NCI-H146 treated with DMSO at 0.1 percent for 48 hours (cell line): Measurements from ENCODE around the gene UBE3D.
"Not testable (repeated sequence)": the region's sequence is repeated elsewhere in the genome, so short reads cannot be mapped to it uniquely, and the experiment has no call there.

ENCODE experiments used
- DNase-seq: peaks from one replicate; lab custom pipeline; 2025; ENCODE audit not compliant: unreplicated experiment; lab: John Stamatoyannopoulos, UW

Gene UBE3D

GRCh38 chr6:82917346-82918064, 148.1 kb downstream of the UBE3D start:
- no peak for DNase-seq

DNA sequence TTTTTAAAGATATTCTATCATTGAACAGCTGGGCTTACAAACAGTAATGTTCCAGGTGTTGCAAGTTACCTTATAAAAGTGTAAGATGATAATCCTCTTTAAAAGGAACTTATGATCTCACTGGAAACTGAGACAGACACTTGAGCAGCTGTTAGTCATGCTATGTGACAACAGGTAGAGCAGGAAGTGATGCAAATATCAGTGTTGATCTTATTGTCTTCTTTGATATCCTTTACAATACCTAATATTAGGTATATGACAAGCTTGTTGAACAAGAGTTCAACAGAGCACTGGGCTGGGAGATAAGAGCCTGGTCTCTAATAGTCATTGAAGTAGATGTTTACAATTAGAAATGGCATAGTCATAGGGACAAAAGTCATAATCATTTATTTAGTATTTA, 150.0 kb downstream of the UBE3D start:
- DNase-seq, result no peak

GRCh38 chr6:82914511-82914910, 151.1 kb downstream of the UBE3D start:
- DNase-seq, result no peak

GRCh38 chr6:82910820-82911219, 154.8 kb downstream of the UBE3D start:
- no peak for DNase-seq

- DNase-seq, result no peak
Observed at GRCh38 chr6:82910395-82910794, 155.2 kb downstream of the UBE3D start.

GRCh38 chr6:82909551-82909950, 156.1 kb downstream of the UBE3D start:
- DNase-seq, result no peak

- no peak for DNase-seq
Observed at GRCh38 chr6:82908661-82909060, 157.0 kb downstream of the UBE3D start.

DNA sequence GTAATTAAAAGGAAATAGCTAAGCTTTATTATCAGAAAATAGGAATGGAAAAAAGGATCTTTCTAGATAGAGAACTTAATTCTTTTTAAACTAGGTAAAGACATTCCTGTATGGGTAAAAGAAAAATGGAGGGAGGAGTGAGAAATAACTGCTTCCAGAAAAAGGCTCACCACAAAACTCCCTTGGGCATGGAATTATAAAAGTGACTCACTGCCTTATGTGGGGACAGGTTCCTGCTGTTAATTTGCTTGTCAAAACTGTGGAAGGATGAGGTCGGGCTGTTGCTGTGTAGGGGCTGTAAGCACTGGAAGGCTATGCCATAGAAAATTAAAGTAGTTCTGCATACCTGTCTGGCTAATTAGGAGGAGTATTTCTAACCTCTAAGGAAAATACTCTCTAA, 158.7 kb downstream of the UBE3D start:
- no peak for DNase-seq

DNA sequence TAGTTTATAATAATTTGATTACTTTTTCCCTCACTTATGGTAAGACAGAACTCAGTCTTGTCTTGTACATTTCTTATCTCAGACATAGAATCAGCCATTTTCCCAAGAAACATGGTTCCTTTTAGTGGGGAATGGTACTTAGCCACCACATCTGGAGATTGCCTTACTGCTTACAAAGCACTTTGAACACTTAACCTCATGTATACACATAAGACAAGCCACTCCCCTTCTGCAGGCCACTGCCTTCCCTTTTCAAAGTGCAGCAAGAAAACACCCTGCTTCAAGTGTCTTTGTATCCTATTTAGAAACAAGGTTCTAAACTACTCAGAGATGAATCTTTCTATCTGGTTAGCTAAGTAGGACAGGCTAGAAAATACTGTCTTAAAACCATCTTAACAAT, 159.2 kb downstream of the UBE3D start:
- DNase-seq, result no peak

GRCh38 chr6:82904860-82905259, 160.8 kb downstream of the UBE3D start:
- no peak for DNase-seq

DNA sequence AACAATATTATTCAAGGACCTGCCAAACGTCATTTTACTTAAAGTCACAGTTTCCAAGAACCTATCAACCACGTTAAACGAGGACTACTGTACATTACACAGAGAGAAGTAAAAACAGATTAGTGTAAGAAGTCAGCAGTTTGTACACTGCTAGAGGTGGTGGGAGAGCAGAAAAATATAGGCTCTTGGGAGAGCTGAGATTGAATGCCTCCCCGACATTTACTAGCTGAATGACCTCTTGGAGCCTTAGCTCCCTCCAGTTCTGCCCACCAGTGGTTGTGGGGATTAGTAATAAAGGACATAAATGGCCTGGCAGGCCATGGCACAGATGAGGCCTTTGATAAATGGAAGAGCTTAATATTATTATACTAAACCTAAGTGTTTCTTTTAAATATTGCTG, 161.4 kb downstream of the UBE3D start:
- DNase-seq, result no peak

- no peak for DNase-seq
Observed at GRCh38 chr6:82902290-82902689, 163.4 kb downstream of the UBE3D start.

DNA sequence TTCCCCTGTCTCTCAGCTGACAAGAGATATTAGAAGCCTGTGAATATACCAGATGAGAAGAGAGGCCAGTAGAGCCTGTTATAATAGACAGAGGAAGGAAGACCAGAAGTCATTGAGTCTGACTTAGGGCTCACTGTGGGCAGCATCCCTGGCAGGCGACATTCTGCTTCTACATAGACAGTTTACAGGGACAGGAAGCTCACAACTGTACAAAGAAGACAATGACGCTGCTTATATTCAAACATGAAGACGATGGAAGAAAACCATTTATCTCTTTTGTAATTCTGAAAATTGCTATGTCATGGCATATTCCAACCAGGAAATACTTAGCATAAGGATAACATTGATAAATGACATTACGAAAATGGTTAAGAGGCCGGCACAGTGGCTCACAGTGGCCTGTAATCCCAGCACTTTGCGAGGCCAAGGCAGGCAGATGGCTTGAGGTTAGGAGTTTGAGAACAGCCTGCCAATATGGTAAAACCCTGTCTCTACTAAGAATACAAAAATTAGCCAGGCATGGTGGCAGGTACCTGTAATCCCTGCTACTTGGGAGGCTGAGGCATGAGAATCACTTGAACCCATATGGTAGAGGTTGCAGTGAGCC, 170.9 kb downstream of the UBE3D start:
- DNase-seq, result no peak

DNA sequence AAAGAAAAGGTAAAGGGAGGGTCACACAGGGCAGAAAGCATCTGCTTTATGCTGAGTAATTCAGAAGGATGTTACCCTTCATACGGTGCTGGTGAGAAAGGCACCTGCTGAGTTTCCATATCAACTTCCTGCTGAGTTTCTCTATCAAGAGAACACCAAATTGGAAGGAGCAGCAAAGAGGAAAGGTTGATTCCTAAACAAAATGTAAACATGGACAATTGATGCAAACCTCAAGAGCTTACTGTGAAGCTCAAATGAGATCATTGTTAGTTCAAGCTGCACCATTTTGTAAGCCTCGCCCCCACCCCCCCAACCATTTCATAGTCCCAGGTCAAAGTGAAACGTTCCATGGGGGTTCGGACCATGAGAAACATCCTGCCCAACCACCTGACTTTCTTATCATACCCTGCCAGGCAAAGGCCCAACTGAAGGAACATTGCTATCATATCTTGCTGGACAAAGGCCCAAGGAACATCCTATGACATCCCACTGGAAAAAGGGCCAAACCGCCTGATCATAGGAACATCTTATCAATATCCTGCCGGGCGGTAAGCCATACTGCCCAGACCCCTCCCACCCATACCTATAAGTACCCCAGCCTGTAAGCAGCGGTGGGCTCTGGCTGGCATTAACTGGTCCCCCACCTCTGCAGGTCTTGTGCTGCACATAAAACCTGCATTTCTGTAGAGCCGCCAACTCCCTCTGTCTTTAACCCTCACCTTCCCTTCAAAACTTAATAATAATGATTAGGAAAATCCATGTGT, 171.6 kb downstream of the UBE3D start:
- peak; percentile 54 for DNase-seq

DNA sequence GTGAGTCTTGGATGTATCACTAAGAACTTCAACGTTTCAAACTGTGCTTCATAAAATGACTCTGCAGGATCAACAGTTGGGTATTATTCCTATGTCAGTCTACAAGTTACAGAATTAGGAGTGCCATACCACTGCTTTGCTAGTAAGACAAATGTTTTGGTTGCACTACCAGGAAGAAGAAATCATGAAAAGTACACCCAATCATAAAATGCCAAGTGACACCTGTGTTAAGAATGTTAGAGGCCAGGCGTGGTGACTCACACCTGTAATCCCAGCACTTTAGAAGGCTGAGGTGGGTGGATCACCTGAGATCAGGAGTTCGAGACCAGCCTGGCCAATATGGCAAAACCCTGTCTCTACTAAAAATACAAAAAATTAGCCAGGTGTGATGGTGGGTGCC, 174.1 kb downstream of the UBE3D start:
- DNase-seq, result not testable (repeated sequence)

DNA sequence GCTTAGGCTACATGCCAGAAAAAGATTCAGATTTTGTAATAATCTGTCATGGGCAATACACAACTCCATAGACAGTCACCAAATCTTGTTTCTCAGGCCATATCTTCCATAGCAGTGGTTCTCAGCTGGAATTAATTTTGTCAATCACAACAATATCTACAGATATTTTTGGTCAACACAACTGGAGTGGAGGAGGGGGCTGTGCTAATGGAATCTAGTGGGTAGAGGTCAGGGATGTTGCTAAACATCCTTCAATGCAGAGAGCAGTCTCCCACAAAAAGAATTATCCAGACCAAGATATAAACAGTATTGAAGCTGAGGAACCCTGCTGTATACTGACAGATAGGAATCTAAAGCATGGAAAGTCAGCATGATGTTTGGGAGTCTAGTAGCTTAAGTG, 174.6 kb downstream of the UBE3D start:
- no peak for DNase-seq

- DNase-seq, result no peak
Observed at GRCh38 chr6:82890240-82890639, 175.4 kb downstream of the UBE3D start.

DNA sequence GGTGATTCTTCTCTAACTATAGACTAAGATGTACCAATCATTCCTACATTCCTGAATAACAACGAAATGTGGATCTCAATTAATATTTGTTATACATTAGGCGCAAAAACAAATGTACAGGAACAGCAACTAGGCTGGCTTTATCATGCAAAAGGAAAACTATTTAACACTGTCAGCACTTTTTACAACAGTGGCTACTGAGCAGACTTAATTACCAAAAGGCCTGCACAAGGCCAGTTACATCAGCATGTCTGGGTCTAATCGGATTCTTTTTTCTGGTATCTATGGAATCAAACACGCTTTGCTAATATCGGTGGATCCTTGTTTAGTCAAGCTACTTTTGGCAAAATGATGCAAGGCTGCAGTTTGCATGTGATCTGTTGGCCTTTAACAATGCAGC, 176.5 kb downstream of the UBE3D start:
- no peak for DNase-seq

- no peak for DNase-seq
Observed at GRCh38 chr6:82882363-82883023, 183.1 kb downstream of the UBE3D start.

- no peak for DNase-seq
Observed at GRCh38 chr6:82881519-82881918, 184.1 kb downstream of the UBE3D start.

- no peak for DNase-seq
Observed at GRCh38 chr6:82878812-82879211, 186.8 kb downstream of the UBE3D start.
